GM12878 (cell line): Measurements from ENCODE around the gene DNMT3L.
"Not testable (repeated sequence)": the region's sequence is repeated elsewhere in the genome, so short reads cannot be mapped to it uniquely, and the experiment has no call there.

Experiments used
- CBX3 ChIP-seq: fragments of 200-600 bp; sonication (generic); IDR thresholded peaks from 2 replicates; pipeline ENCODE4 v1.6.1; 2016; ENCODE audit warnings: low read depth, borderline replicate concordance
- POLR2AphosphoS5 ChIP-seq: IDR thresholded peaks from 2 replicates; pipeline ENCODE4 v1.6.1; 2011; ENCODE audit warnings: mild to moderate bottlenecking, low read length, inconsistent platforms
- SIN3A ChIP-seq: IDR thresholded peaks from 2 replicates; pipeline ENCODE4 v1.6.1; 2012; ENCODE audit warnings: low read depth, low read length, improper control_type of control experiment
- TF ChIP-seq, protein P1 (sequence below), 3 experiments: IDR thresholded peaks in 2 of 3; conservative IDR thresholded peaks in 1 of 3; 2 replicates each; pipeline ENCODE4 v1.5.1; 2011; ENCODE audit warnings: low read depth in 3 of 3, low read length in 3 of 3, mild to moderate bottlenecking in 3 of 3, control low read depth in 2 of 3, moderate library complexity in 2 of 3, inconsistent platforms in 1 of 3, mixed read lengths in 1 of 3; ENCODE audit not compliant: control insufficient read depth in 2 of 3, insufficient read depth in 1 of 3; ENCODE audit errors: extremely low read depth in 1 of 3
- TF ChIP-seq, protein P2 (sequence below): fragments of 450-650 bp; conservative IDR thresholded peaks from 2 replicates; pipeline ENCODE4 v1.6.1; 2017; ENCODE audit warnings: mild to moderate bottlenecking, moderate library complexity

DNA sequence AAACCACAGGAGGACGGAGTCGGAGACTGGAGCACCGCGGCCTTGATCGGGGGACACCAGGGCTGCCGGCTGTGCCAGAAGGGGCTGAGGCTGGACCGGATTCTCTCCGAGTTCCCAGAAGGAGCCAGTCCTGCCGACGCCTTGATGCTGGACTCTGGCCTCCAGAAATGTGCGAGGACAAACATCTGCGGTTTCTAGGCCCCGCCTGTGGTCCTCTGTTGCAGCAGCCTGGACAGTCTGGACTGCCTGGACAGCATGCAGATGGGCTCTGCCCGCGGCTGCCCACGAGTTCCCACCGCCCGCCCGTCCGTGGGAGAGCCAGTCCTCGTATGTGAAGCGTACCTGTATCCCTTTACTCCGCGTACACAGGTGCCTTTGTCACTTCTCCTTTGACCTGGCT is 55.5 kb downstream of the DNMT3L start:
- TF ChIP-seq, protein P1, sequence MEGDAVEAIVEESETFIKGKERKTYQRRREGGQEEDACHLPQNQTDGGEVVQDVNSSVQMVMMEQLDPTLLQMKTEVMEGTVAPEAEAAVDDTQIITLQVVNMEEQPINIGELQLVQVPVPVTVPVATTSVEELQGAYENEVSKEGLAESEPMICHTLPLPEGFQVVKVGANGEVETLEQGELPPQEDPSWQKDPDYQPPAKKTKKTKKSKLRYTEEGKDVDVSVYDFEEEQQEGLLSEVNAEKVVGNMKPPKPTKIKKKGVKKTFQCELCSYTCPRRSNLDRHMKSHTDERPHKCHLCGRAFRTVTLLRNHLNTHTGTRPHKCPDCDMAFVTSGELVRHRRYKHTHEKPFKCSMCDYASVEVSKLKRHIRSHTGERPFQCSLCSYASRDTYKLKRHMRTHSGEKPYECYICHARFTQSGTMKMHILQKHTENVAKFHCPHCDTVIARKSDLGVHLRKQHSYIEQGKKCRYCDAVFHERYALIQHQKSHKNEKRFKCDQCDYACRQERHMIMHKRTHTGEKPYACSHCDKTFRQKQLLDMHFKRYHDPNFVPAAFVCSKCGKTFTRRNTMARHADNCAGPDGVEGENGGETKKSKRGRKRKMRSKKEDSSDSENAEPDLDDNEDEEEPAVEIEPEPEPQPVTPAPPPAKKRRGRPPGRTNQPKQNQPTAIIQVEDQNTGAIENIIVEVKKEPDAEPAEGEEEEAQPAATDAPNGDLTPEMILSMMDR (IDR thresholded peaks at IDR 0.05 in 2 of 3, conservative IDR thresholded peaks at IDR 0.05 in 1 of 3; ENCODE audit: control insufficient read depth in 2 of 3, extremely low read depth in 1 of 3, insufficient read depth in 1 of 3, low read depth in 3 of 3, low read length in 3 of 3): not testable (repeated sequence)
- not testable (repeated sequence) for TF ChIP-seq CBX3, SIN3A, POLR2AphosphoS5
- TF ChIP-seq, protein P2, sequence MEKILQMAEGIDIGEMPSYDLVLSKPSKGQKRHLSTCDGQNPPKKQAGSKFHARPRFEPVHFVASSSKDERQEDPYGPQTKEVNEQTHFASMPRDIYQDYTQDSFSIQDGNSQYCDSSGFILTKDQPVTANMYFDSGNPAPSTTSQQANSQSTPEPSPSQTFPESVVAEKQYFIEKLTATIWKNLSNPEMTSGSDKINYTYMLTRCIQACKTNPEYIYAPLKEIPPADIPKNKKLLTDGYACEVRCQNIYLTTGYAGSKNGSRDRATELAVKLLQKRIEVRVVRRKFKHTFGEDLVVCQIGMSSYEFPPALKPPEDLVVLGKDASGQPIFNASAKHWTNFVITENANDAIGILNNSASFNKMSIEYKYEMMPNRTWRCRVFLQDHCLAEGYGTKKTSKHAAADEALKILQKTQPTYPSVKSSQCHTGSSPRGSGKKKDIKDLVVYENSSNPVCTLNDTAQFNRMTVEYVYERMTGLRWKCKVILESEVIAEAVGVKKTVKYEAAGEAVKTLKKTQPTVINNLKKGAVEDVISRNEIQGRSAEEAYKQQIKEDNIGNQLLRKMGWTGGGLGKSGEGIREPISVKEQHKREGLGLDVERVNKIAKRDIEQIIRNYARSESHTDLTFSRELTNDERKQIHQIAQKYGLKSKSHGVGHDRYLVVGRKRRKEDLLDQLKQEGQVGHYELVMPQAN: not testable (repeated sequence)
